ENCODE data around the gene CAMSAP2. TPM values are rescaled to one million over a fixed set of nuclear protein-coding genes. Genes with fewer than 3 reads are reported as not detected.

CAMSAP2 gene
- total RNA-seq, 1 donor from 2014 or later = 27.9 TPM

GRCh38 chr1:200774735-200775444 is 36.2 kb downstream of the CAMSAP2 start:
- no peak overlapping the region for H3K27ac Mint-ChIP-seq
- peaks cover 13% of the 10 kb centered on the region for H3K36me3 Mint-ChIP-seq (ENCODE audit: insufficient read depth)
- H3K9me3 Mint-ChIP-seq (ENCODE audit: low read depth) = no peaks in the 10 kb centered on the region
- H3K4me1 Mint-ChIP-seq (ENCODE audit: low read depth) = peaks cover 3% of the 10 kb centered on the region
- DNase-seq (ENCODE audit: low spot score, unreplicated experiment) = no peak
- H3K4me3 Mint-ChIP-seq (ENCODE audit: low read depth) = no peak overlapping the region
- no peaks in the 10 kb centered on the region for H3K27me3 Mint-ChIP-seq
- no peak for TF ChIP-seq CTCF (IDR thresholded peaks at IDR 0.05; ENCODE audit: unreplicated experiment)

- Mint-ChIP-seq H3K4me3 (ENCODE audit: low read depth) (no peak overlapping the region), H3K4me1 (ENCODE audit: low read depth) (peaks cover 3% of the 10 kb centered on the region), H3K27me3 (no peaks in the 10 kb centered on the region), H3K27ac (no peak overlapping the region), H3K9me3 (ENCODE audit: low read depth) (no peaks in the 10 kb centered on the region), H3K36me3 (ENCODE audit: insufficient read depth) (peaks cover 16% of the 10 kb centered on the region)
- no peak for DNase-seq (ENCODE audit: low spot score, unreplicated experiment)
- TF ChIP-seq CTCF (IDR thresholded peaks at IDR 0.05; ENCODE audit: unreplicated experiment) = no peak
Measured at GRCh38 chr1:200775850-200776249, 37.2 kb downstream of the CAMSAP2 start.

GRCh38 chr1:200776949-200777348 is 38.3 kb downstream of the CAMSAP2 start:
- peaks cover 19% of the 10 kb centered on the region for H3K36me3 Mint-ChIP-seq (ENCODE audit: insufficient read depth)
- H3K27ac Mint-ChIP-seq = no peak overlapping the region
- H3K4me1 Mint-ChIP-seq (ENCODE audit: low read depth) = peaks cover 2% of the 10 kb centered on the region
- TF ChIP-seq CTCF (IDR thresholded peaks at IDR 0.05; ENCODE audit: unreplicated experiment) = no peak
- no peaks in the 10 kb centered on the region for H3K27me3 Mint-ChIP-seq
- DNase-seq (ENCODE audit: low spot score, unreplicated experiment) = no peak
- H3K9me3 Mint-ChIP-seq (ENCODE audit: low read depth) = no peaks in the 10 kb centered on the region
- no peak overlapping the region for H3K4me3 Mint-ChIP-seq (ENCODE audit: low read depth)

DNA sequence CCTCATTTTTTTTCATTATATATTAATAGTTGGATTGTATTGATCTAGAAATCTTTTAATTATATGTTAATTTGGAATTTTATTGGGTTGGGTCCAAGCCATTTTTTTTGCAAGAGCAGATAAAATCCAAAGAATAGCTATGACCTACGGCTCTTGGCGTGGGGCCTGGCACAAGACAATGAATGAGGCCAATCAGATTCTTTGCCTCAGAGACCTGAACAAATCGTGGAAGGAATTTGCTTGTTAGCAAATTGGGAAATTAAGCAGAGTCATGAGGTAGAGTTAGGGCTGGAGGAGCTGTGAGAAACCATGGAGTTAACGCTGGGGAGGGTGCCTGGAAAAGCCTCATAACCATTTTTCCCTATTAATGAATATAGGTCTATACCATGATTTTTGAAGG is 40.1 kb downstream of the CAMSAP2 start:
- no peak for DNase-seq (ENCODE audit: low spot score, unreplicated experiment)

DNA sequence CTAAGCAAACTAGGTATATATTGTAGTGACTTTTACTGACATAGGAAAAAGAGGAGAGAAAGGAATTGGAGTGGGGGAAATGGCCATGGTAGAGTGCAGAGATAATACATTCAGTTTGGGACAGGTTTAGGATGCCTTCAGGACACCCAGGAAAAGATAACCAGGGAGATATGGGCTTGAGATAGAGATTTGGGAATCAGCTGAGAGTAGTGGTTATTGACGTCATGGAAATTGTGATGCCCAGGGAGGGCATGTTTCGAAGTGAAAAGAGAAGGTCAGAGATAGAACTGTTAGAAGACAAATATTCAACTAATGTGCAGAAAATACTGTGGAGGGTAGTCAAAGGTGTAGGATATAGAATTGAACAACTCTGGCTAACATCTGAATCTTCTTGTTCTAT is 40.6 kb downstream of the CAMSAP2 start:
- Mint-ChIP-seq H3K4me1 (ENCODE audit: low read depth) (peaks cover 2% of the 10 kb centered on the region), H3K4me3 (ENCODE audit: low read depth) (no peak overlapping the region), H3K9me3 (ENCODE audit: low read depth) (peaks cover 12% of the 10 kb centered on the region), H3K27ac (no peak overlapping the region), H3K36me3 (ENCODE audit: insufficient read depth) (peaks cover 37% of the 10 kb centered on the region), H3K27me3 (no peaks in the 10 kb centered on the region)
- TF ChIP-seq CTCF (IDR thresholded peaks at IDR 0.05; ENCODE audit: unreplicated experiment) = no peak
- DNase-seq (ENCODE audit: low spot score, unreplicated experiment) = no peak

More for the DNA sequence above, 40.1 kb downstream of the CAMSAP2 start:
- Mint-ChIP-seq H3K27ac (no peak overlapping the region), H3K9me3 (ENCODE audit: low read depth) (peaks cover 9% of the 10 kb centered on the region), H3K36me3 (ENCODE audit: insufficient read depth) (peaks cover 36% of the 10 kb centered on the region), H3K4me3 (ENCODE audit: low read depth) (no peak overlapping the region), H3K27me3 (no peaks in the 10 kb centered on the region), H3K4me1 (ENCODE audit: low read depth) (peaks cover 2% of the 10 kb centered on the region)
- no peak for TF ChIP-seq CTCF (IDR thresholded peaks at IDR 0.05; ENCODE audit: unreplicated experiment)
